ENCODE results near the gene SERF2. TPM values are rescaled to one million over a fixed set of nuclear protein-coding genes. Genes with fewer than 3 reads are reported as not detected.
A peak's percentile ranks its signal among the peaks of the same experiment; 100 is the strongest.
"Not testable (repeated sequence)": the region's sequence is repeated elsewhere in the genome, so short reads cannot be mapped to it uniquely, and the experiment has no call there.

SERF2 gene
- total and polyA plus RNA-seq, 2 of the 8 experiments (the other 6 are each of a cell fraction or from before 2014, with no cell fraction given): 655 to 999 TPM

GRCh38 chr15:43825305-43825704 is 33.2 kb downstream of the SERF2 start:
- H3K23ac ChIP-seq (ENCODE audit: insufficient read length); H3K9me3 ChIP-seq (ENCODE audit: insufficient read depth in 2 of 2, low read depth in 1 of 2, low read length in 1 of 2); H3K27ac ChIP-seq (ENCODE audit: low read depth, low read length); H3K4ac ChIP-seq (replicated peaks; ENCODE audit: insufficient read length, low read depth, low read length); H3K18ac ChIP-seq (ENCODE audit: extremely low read depth, low read length); H2BK5ac ChIP-seq (ENCODE audit: low read depth, low read length); DNase-seq (ENCODE audit: low read depth in 1 of 2, low spot score in 2 of 2); H4K20me1 ChIP-seq (replicated peaks in 1 of 2; ENCODE audit: control insufficient read depth in 1 of 2, insufficient read depth in 2 of 2, low read length in 2 of 2); H4K5ac ChIP-seq (ENCODE audit: insufficient read length, low read depth, low read length); H2BK15ac ChIP-seq (ENCODE audit: low read length); H4K91ac ChIP-seq (replicated peaks; ENCODE audit: insufficient read length, low read length); H2BK12ac ChIP-seq (ENCODE audit: low read depth, low read length); FAIRE-seq; H3K4me3 ChIP-seq (ENCODE audit: extremely low read depth in 1 of 4, insufficient read depth in 2 of 4, low read depth in 3 of 4, low read length in 4 of 4); H2BK120ac ChIP-seq (replicated peaks; ENCODE audit: low read depth, low read length); H3K56ac ChIP-seq (replicated peaks; ENCODE audit: insufficient read length, low read depth, low read length); H3K9ac ChIP-seq (replicated peaks in 1 of 4; ENCODE audit: extremely low read depth in 1 of 4, low read depth in 3 of 4, low read length in 3 of 4); H2AFZ ChIP-seq (ENCODE audit: low read length); H2AK5ac ChIP-seq (ENCODE audit: low read depth, low read length); H2BK20ac ChIP-seq (ENCODE audit: low read length); H3K4me2 ChIP-seq (ENCODE audit: insufficient read depth in 1 of 2, low read depth in 2 of 2, low read length in 2 of 2); H3K36me3 ChIP-seq (ENCODE audit: control insufficient read depth in 2 of 4, insufficient read depth in 4 of 4, low read length in 3 of 4); H3K4me1 ChIP-seq (replicated peaks in 1 of 4; ENCODE audit: control insufficient read depth in 3 of 4, insufficient read depth in 4 of 4, low read length in 3 of 4); H3K23me2 ChIP-seq (ENCODE audit: low read depth, low read length); H4K8ac ChIP-seq (ENCODE audit: extremely low read depth, insufficient read depth, low read length); H3K14ac ChIP-seq (ENCODE audit: insufficient read length); CTCF ChIA-PET (ENCODE audit: partially characterized antibody); H3K79me1 ChIP-seq (ENCODE audit: low read depth, low read length): not testable (repeated sequence)
- POLR2A ChIA-PET (ENCODE audit: partially characterized antibody): interaction anchor here (1.3 to 3.2 kb wide), 5 partner anchors 24 to 49 kb away, joined by 3 to 22 read pairs (median 10); partner anchors contain the start of genes ELL3, HYPK and SERINC4
- 93% methylated on average over 11 of the region's 11 CpGs; no CpG with 5 or more reads in 1 of the 2 experiments for WGBS, 2 experiments (ENCODE audit: extremely low coverage in 1 of 2, insufficient coverage in 1 of 2, insufficient read length in 1 of 2, insufficient replicate concordance in 2 of 2, low coverage in 1 of 2, low lambda C conversion rate in 2 of 2, missing lambda C conversion rate in 1 of 2)
- TF ChIP-seq RNF2 (IDR thresholded peaks at IDR 0.05; ENCODE audit: borderline replicate concordance, low read depth, low read length, missing control alignments, poor library complexity, severe bottlenecking): peak; percentile 6
- Histone ChIP-seq H3K27me3 (replicated peaks in 1 of 4; ENCODE audit: control insufficient read depth in 3 of 4, extremely low read depth in 1 of 4, insufficient read depth in 3 of 4, low read length in 3 of 4) (peaks cover 0 to 16% (median 4%) of the 10 kb centered on the region in 4 experiments; a peak in 4 of 7 replicates), H3K79me2 (ENCODE audit: control insufficient read depth in 1 of 2, insufficient read depth in 2 of 2, low read length in 2 of 2) (peaks cover 3 to 28% of the 10 kb centered on the region in 2 experiments)
